ENCODE measurements around the gene CLHC1.
"Not testable (repeated sequence)": the region's sequence is repeated elsewhere in the genome, so short reads cannot be mapped to it uniquely, and the experiment has no call there.

Gene CLHC1

DNA sequence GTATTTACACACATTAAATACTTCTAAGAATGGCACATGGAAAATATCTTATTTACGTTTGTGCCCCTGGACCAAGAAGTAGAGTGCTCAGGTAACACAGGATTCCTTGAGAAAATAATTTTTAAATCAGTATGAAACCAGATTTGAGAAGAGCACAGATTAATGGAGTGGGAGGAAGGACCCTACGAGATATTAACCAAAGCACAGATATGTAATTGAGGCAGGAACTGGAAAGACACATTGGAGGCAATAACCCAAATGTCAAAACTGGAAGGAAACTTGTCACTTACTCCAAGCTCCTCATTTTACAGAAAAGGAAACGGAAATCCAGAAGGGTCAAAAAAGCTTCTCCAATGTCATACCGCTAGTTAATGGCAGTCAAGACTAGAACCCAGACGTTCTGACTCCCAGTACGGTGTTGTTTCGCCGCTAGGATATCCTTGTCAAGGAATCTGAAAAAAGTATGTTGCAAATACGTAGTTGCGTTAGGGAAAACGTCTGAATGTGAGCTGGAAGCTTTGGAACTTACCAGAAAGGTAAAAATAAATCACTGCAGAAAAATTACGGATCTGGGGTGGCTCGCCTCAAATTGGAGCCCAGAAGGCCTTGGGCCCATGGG lies 36.3 kb upstream of the CLHC1 start:
- peak overlapping the region; percentile 98 for H3K4me3 ChIP-seq (ENCODE audit: low read length)
- no peak for TF ChIP-seq CTCF (conservative IDR thresholded peaks at IDR 0.05; ENCODE audit: low read depth, low read length)
- no peak for DNase-seq (ENCODE audit: low read depth)

DNA sequence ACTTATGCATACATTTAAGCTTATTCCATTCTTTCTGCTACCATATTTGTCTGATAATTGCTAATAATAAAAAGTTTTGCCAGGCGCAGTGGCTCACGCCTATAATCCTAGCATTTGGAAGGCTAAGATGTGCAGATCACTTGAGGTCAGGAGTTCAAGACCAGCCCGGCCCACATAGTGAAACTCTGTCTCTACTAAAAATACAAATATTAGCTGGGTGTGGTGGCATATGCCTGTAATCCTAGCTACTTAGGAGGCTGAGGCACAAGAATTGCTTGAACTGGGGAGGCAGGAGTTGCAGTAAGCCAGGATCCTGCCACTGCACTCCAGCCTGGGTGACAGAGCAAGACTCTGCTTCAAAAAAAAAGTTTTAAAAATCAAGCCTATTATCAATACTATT lies 27.5 kb upstream of the CLHC1 start:
- not testable (repeated sequence) for DNase-seq (ENCODE audit: low read depth); H3K4me3 ChIP-seq (ENCODE audit: low read length)

DNA sequence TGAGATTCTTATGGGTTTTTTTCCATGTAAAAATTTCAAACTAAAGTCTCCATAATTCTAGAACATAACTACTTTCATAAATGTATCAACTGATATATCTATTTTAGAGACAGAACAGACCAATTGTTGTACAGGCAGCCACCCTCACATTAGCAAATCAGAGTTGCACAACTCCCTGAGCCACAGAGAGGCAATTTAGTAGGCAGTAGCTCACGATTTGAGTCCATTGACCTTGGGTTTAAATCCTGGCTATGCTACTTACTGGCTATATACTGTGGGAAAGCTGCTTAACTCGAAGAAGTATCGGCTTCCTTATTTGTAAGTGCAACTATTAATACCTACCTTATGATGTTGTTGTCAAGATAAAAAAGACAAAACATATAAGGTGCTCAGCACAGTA lies 20.7 kb upstream of the CLHC1 start:
- H3K4me3 ChIP-seq (ENCODE audit: low read length): no peak overlapping the region
- no peak for DNase-seq (ENCODE audit: low read depth)
- TF ChIP-seq CTCF (conservative IDR thresholded peaks at IDR 0.05; ENCODE audit: low read depth, low read length): no peak

DNA sequence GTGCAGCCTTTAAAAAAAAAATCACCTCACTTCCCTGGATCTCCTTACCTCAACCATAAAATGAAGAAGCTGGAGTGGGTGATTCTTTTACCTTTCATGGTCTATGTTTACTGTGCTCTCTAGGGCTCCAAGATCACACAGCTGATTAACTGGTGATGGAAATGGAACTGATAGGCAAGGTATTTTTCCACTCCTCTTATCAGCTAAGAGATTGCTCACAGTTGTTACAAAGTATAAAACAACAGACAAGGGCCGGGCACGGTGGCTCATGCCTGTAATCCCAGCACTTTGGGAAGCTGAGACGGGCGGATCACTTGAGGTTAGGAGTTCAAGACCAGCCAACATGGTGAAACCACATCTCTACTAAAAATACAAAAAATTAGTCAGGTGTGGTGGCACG lies 14.9 kb upstream of the CLHC1 start:
- TF ChIP-seq CTCF (conservative IDR thresholded peaks at IDR 0.05; ENCODE audit: low read depth, low read length): no peak
- no peak for DNase-seq (ENCODE audit: low read depth)
- no peak overlapping the region for H3K4me3 ChIP-seq (ENCODE audit: low read length)

GRCh38 chr2:55245411-55245810 lies 13.3 kb upstream of the CLHC1 start:
- TF ChIP-seq CTCF (conservative IDR thresholded peaks at IDR 0.05; ENCODE audit: low read depth, low read length): no peak
- no peak for DNase-seq (ENCODE audit: low read depth)
- no peak overlapping the region for H3K4me3 ChIP-seq (ENCODE audit: low read length)

DNA sequence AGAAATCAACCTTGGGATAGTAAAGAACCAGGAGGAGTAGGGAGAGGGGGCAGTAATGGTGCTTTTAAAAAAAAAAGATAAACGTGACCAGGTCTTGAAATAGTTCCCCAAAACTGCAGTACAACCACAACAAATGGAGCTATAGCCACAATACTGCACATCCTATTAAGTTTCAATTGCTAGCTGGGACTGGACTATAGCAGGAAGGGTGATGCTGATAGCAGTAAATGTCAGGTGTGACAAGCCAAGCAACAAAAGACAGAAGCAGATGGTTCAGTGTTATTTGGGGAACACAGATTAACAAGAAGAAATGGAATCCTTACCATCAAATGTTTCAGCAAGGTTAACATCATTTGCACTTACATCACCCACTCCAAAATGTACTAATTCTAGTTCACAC lies 10.5 kb upstream of the CLHC1 start:
- TF ChIP-seq CTCF (conservative IDR thresholded peaks at IDR 0.05; ENCODE audit: low read depth, low read length): no peak
- DNase-seq (ENCODE audit: low read depth): no peak
- no peak overlapping the region for H3K4me3 ChIP-seq (ENCODE audit: low read length)

GRCh38 chr2:55241582-55241981 lies 9.5 kb upstream of the CLHC1 start:
- DNase-seq (ENCODE audit: low read depth); H3K4me3 ChIP-seq (ENCODE audit: low read length): not testable (repeated sequence)

- no peak for DNase-seq (ENCODE audit: low read depth)
- no peak for TF ChIP-seq CTCF (conservative IDR thresholded peaks at IDR 0.05; ENCODE audit: low read depth, low read length)
- H3K4me3 ChIP-seq (ENCODE audit: low read length): no peak overlapping the region
Observed at GRCh38 chr2:55239656-55240222, 7.6 kb upstream of the CLHC1 start.
